GM20000 (cell line): ENCODE measurements around the gene EBF3.

Source experiments
- DNase-seq: peaks from one replicate; pipeline ENCODE4 v3.0.0; 2012; ENCODE audit warnings: low spot score
- TF ChIP-seq, protein P1 (sequence below): IDR thresholded peaks from 2 replicates; pipeline ENCODE4 v1.5.1; 2012; ENCODE audit warnings: mild to moderate bottlenecking, control low read depth; ENCODE audit errors: extremely low read depth, missing control alignments

Gene EBF3

GRCh38 chr10:129843702-129844101 is 120.4 kb downstream of the EBF3 start:
- TF ChIP-seq, protein P1, sequence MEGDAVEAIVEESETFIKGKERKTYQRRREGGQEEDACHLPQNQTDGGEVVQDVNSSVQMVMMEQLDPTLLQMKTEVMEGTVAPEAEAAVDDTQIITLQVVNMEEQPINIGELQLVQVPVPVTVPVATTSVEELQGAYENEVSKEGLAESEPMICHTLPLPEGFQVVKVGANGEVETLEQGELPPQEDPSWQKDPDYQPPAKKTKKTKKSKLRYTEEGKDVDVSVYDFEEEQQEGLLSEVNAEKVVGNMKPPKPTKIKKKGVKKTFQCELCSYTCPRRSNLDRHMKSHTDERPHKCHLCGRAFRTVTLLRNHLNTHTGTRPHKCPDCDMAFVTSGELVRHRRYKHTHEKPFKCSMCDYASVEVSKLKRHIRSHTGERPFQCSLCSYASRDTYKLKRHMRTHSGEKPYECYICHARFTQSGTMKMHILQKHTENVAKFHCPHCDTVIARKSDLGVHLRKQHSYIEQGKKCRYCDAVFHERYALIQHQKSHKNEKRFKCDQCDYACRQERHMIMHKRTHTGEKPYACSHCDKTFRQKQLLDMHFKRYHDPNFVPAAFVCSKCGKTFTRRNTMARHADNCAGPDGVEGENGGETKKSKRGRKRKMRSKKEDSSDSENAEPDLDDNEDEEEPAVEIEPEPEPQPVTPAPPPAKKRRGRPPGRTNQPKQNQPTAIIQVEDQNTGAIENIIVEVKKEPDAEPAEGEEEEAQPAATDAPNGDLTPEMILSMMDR: no peak
- no peak for DNase-seq

- no peak for DNase-seq
- TF ChIP-seq, protein P1: no peak
Measured at GRCh38 chr10:129843131-129843541, 120.9 kb downstream of the EBF3 start.

DNA sequence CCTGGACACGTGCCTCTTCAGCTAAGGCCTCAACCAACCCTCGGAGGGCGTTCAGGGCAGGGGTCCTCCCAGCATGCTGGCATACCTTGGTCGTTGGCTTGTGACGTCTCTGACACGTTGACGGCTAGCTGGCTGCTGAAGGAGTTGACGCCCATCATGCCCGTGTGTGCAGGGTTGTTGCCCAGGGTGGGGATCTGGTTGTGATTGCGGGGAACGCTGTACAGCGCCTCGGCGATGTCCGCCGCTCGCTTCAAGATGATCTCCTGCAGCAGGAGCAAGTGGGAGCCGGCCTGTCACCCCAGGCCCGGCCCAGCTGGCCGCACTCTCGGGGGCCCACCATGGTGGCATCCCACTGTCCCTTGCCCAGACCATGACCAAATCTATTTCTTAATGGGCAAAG is 122.0 kb downstream of the EBF3 start:
- DNase-seq: no peak
- TF ChIP-seq, protein P1: no peak

GRCh38 chr10:129841590-129841989 is 122.5 kb downstream of the EBF3 start:
- no peak for DNase-seq
- TF ChIP-seq, protein P1: no peak

DNA sequence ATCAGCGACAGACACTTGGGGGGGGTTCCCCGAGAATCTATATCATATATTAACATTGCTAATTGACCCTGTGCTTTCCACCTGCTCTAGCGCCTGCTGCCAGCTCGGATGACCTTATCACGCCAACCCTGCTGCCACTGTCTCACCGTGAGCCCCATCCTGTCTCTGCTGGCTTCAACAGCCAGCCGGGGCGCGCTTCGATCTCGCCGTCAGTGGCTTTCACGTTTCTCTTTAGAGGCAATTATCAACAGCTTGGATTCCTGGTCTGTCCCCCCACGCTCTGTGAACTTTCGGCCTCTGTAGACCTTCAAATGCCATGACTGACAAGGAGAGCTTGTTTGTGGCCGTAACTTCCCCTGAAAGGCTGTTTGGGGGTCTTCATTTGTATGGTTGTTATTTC is 123.0 kb downstream of the EBF3 start:
- TF ChIP-seq, protein P1: no peak
- no peak for DNase-seq

GRCh38 chr10:129840196-129840590 is 123.9 kb downstream of the EBF3 start:
- DNase-seq: no peak
- TF ChIP-seq, protein P1: no peak

GRCh38 chr10:129839285-129840195 is 124.5 kb downstream of the EBF3 start:
- DNase-seq: no peak
- TF ChIP-seq, protein P1: no peak
